Measurements from ENCODE around the gene FSTL4. TPM values are rescaled to one million over a fixed set of nuclear protein-coding genes. Genes with fewer than 3 reads are reported as not detected.

Gene FSTL4
- total RNA-seq, 1 experiment from 2014 or later: not detected

- intact Hi-C loops (cut with micrococcal nuclease; ENCODE audit: unreplicated experiment): no loop called here
- no peak overlapping the region for H3K4me3 ChIP-seq
- H3K4me2 ChIP-seq: no peak overlapping the region
- POLR2A ChIA-PET (ENCODE audit: unreplicated experiment): no interaction called here
- H3K27me3 ChIP-seq (ENCODE audit: insufficient read depth, low read depth): no peaks in the 10 kb centered on the region
- H3F3A ChIP-seq (ENCODE audit: insufficient read depth, low read depth): no peaks in the 10 kb centered on the region
- peaks cover 5% of the 10 kb centered on the region for H3K4me1 ChIP-seq (replicated peaks; ENCODE audit: insufficient read depth)
- no peaks in the 10 kb centered on the region for H4K20me1 ChIP-seq (ENCODE audit: insufficient read depth)
- H3K36me3 ChIP-seq (ENCODE audit: low read depth): no peaks in the 10 kb centered on the region
- TF ChIP-seq CTCF (conservative IDR thresholded peaks at IDR 0.05) (no peak), EZH2 (IDR thresholded peaks at IDR 0.05; ENCODE audit: low read depth) (no peak)
- no peak for DNase-seq
- H3K9me2 ChIP-seq (ENCODE audit: insufficient read depth): no peaks in the 10 kb centered on the region
- H2AFZ ChIP-seq: no peak overlapping the region
- H3K9me3 ChIP-seq (ENCODE audit: insufficient read depth, low read depth): no peaks in the 10 kb centered on the region
- H3K79me2 ChIP-seq (ENCODE audit: low read depth): no peaks in the 10 kb centered on the region
- no peak overlapping the region for H3K27ac ChIP-seq
- CTCF ChIA-PET: no interaction called here
- BruUV-seq (replicated peaks): no TSS peak
Observed at GRCh38 chr5:133324926-133325325, 287.4 kb downstream of the FSTL4 start.

GRCh38 chr5:133323494-133324457, 288.6 kb downstream of the FSTL4 start:
- Histone ChIP-seq H3K4me3 (no peak overlapping the region), H3F3A (ENCODE audit: insufficient read depth, low read depth) (no peaks in the 10 kb centered on the region), H4K20me1 (ENCODE audit: insufficient read depth) (no peaks in the 10 kb centered on the region), H3K9me3 (ENCODE audit: insufficient read depth, low read depth) (no peaks in the 10 kb centered on the region), H3K4me1 (replicated peaks; ENCODE audit: insufficient read depth) (peaks cover 12% of the 10 kb centered on the region), H3K4me2 (no peak overlapping the region), H3K9me2 (ENCODE audit: insufficient read depth) (no peaks in the 10 kb centered on the region), H3K36me3 (ENCODE audit: low read depth) (no peaks in the 10 kb centered on the region), H3K27ac (no peak overlapping the region), H2AFZ (no peak overlapping the region), H3K79me2 (ENCODE audit: low read depth) (no peaks in the 10 kb centered on the region), H3K27me3 (ENCODE audit: insufficient read depth, low read depth) (no peaks in the 10 kb centered on the region)
- intact Hi-C loops (cut with micrococcal nuclease; ENCODE audit: unreplicated experiment): no loop called here
- no peak for DNase-seq
- CTCF ChIA-PET: no interaction called here
- TF ChIP-seq EZH2 (IDR thresholded peaks at IDR 0.05; ENCODE audit: low read depth): no peak
- no peak for TF ChIP-seq CTCF (conservative IDR thresholded peaks at IDR 0.05)
- no TSS peak for BruUV-seq (replicated peaks)
- POLR2A ChIA-PET (ENCODE audit: unreplicated experiment): no interaction called here

GRCh38 chr5:133322743-133323142, 289.6 kb downstream of the FSTL4 start:
- ChIA-PET POLR2A (ENCODE audit: unreplicated experiment) (no interaction called here), CTCF (no interaction called here)
- no TSS peak for BruUV-seq (replicated peaks)
- intact Hi-C loops (cut with micrococcal nuclease; ENCODE audit: unreplicated experiment): no loop called here
- no peak overlapping the region for H3K4me2 ChIP-seq
- H3K9me3 ChIP-seq (ENCODE audit: insufficient read depth, low read depth): no peaks in the 10 kb centered on the region
- no peak overlapping the region for H3K4me3 ChIP-seq
- H3K9me2 ChIP-seq (ENCODE audit: insufficient read depth): no peaks in the 10 kb centered on the region
- no peaks in the 10 kb centered on the region for H3K27me3 ChIP-seq (ENCODE audit: insufficient read depth, low read depth)
- no peaks in the 10 kb centered on the region for H3K36me3 ChIP-seq (ENCODE audit: low read depth)
- no peaks in the 10 kb centered on the region for H3K79me2 ChIP-seq (ENCODE audit: low read depth)
- peaks cover 12% of the 10 kb centered on the region for H3K4me1 ChIP-seq (replicated peaks; ENCODE audit: insufficient read depth)
- H2AFZ ChIP-seq: no peak overlapping the region
- no peak overlapping the region for H3K27ac ChIP-seq
- no peaks in the 10 kb centered on the region for H3F3A ChIP-seq (ENCODE audit: insufficient read depth, low read depth)
- H4K20me1 ChIP-seq (ENCODE audit: insufficient read depth): no peaks in the 10 kb centered on the region
- TF ChIP-seq EZH2 (IDR thresholded peaks at IDR 0.05; ENCODE audit: low read depth) (no peak), CTCF (conservative IDR thresholded peaks at IDR 0.05) (no peak)
- no peak for DNase-seq
